GM23338 (cell line): ENCODE results near the gene CNTN1. TPM values are rescaled to one million over a fixed set of nuclear protein-coding genes. Genes with fewer than 3 reads are reported as not detected.

ENCODE experiments used
- CREB1 ChIP-seq: fragments of 250-450 bp; sonication (Bioruptor Pico); IDR thresholded peaks from 2 replicates; pipeline ENCODE4 v1.5.0; 2020; ENCODE audit warnings: low read depth, mild to moderate bottlenecking, moderate library complexity
- ETS1 ChIP-seq: IDR thresholded peaks from 2 replicates; pipeline ENCODE4 v1.6.1; 2016; ENCODE audit warnings: antibody characterized with exemption
- EZH2 ChIP-seq: fragments of 200-600 bp; sonication (generic); IDR thresholded peaks from one replicate; pipeline ENCODE4 v1.8.0; 2017; ENCODE audit warnings: antibody characterized with exemption, mild to moderate bottlenecking, low read depth; ENCODE audit not compliant: unreplicated experiment
- REST ChIP-seq: IDR thresholded peaks from one replicate; pipeline ENCODE4 v1.6.1; 2018; ENCODE audit warnings: antibody characterized with exemption; ENCODE audit not compliant: unreplicated experiment
- ZNF331 ChIP-seq: fragments of 250-450 bp; sonication (Bioruptor Pico); IDR thresholded peaks from 2 replicates; pipeline ENCODE4 v1.5.0; 2020; ENCODE audit warnings: low read depth, mild to moderate bottlenecking, moderate library complexity
- ZNF462 ChIP-seq: fragments of 250-450 bp; sonication (Bioruptor Pico); IDR thresholded peaks from 2 replicates; pipeline ENCODE4 v1.5.0; 2020; ENCODE audit warnings: mild to moderate bottlenecking, moderate library complexity
- polyA plus RNA-seq: library from polyadenylated mRNA; unstranded; fragments of >200 nt; fragmentation: Nextera tagmentation; extraction: Ambion mirVana; gene quantifications from 2 replicates; pipeline ENCODE4 v1.2.1, GENCODE V29; 2016
- total RNA-seq: library from RNA; depleted of rRNA; stranded (reverse); fragments of >200 nt; shearing (Covaris generic); gene quantifications from 2 replicates; pipeline ENCODE4 v1.2.3, GENCODE V29; 2014

CNTN1 gene
- total and polyA plus RNA-seq, 2 experiments from 2014 or later, result 5.0 to 27.0 TPM

GRCh38 chr12:40957417-40957816 lies 265.2 kb downstream of the CNTN1 start (continued):
- TF ChIP-seq ZNF462 (CRISPR knock-in tag), result no peak
- TF ChIP-seq REST, result no peak
- no peak for TF ChIP-seq CREB1 (CRISPR knock-in tag)
- TF ChIP-seq ETS1, result no peak
- TF ChIP-seq ZNF331 (CRISPR knock-in tag), result no peak
- TF ChIP-seq EZH2, result no peak
